GM12872 (cell line): ENCODE data around the gene PABPN1L.

Source experiments
- TF ChIP-seq, protein P1 (sequence below): IDR thresholded peaks from 3 replicates; pipeline ENCODE4 v1.5.1; 2011; ENCODE audit warnings: low read depth, mild to moderate bottlenecking, low read length, moderate library complexity; ENCODE audit not compliant: insufficient read depth

PABPN1L gene

GRCh38 chr16:88861359-88861758 is 5.1 kb downstream of the PABPN1L start:
- TF ChIP-seq, protein P1, sequence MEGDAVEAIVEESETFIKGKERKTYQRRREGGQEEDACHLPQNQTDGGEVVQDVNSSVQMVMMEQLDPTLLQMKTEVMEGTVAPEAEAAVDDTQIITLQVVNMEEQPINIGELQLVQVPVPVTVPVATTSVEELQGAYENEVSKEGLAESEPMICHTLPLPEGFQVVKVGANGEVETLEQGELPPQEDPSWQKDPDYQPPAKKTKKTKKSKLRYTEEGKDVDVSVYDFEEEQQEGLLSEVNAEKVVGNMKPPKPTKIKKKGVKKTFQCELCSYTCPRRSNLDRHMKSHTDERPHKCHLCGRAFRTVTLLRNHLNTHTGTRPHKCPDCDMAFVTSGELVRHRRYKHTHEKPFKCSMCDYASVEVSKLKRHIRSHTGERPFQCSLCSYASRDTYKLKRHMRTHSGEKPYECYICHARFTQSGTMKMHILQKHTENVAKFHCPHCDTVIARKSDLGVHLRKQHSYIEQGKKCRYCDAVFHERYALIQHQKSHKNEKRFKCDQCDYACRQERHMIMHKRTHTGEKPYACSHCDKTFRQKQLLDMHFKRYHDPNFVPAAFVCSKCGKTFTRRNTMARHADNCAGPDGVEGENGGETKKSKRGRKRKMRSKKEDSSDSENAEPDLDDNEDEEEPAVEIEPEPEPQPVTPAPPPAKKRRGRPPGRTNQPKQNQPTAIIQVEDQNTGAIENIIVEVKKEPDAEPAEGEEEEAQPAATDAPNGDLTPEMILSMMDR = no peak

- TF ChIP-seq, protein P1 = no peak
Observed at GRCh38 chr16:88859381-88860091, 6.9 kb downstream of the PABPN1L start.

- TF ChIP-seq, protein P1 = peak; percentile 87
Observed at GRCh38 chr16:88857728-88858339, 8.6 kb downstream of the PABPN1L start.

DNA sequence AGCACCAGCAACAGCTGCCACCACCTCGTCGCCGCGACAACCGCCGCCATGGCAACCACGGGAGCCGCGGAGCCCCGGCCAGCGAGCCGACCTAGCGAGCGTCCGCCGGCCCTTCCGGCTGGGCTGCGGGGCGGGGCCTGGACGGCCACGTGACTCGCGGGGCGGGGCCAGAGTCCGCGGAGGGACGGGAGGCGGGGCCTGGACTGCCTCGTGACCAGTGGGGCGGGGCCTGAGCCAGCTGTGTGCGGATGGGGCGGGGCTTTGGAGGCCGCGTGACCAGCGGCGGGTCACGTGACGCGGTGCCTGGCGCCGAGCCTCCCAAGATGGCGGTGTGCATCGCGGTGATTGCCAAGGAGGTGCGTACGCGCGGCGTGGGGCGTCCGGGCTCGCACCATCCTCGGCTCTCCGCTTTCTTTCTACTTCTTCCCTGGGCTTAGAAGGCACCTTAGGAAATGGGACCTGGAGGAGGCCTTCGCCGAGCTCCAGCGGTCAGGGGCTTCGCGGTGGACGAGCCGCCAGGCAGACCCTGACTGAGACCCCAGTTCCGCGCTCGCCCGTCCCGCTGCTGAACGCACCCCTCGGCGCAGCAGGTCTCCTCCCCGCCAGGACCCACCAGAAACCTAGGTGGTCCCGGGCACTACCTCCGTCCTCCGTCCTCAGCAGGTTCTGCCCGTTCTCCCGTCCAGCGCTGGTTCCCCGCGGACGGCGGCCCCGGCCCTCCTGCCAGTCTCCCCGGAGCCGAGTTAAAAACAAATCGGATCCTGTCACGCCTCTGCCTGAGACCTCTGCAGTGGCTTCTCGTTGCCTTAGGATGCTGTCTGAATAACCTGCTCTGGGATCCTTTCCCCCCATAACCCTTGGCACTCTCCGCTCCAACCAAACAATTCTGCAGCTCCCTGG is 9.4 kb downstream of the PABPN1L start, which contains the start of the genes GALNS and TRAPPC2L:
TSS of gene GALNS (minus strand) at position 120 of the 900 bp plus-strand sequence. CDS start at position 50, 70 bp downstream.
TSS of gene TRAPPC2L (plus strand) at position 300 of the 900 bp plus-strand sequence. CDS start at position 324, 24 bp downstream.
- TF ChIP-seq, protein P1 = no peak

- TF ChIP-seq, protein P1 = no peak
Observed at GRCh38 chr16:88856122-88856827, 10.2 kb downstream of the PABPN1L start.

GRCh38 chr16:88855736-88856121 is 10.7 kb downstream of the PABPN1L start:
- TF ChIP-seq, protein P1 = no peak
